Anterior cingulate cortex (tissue), 58 donors: ENCODE data around the gene TMEM45B.
"Not testable (repeated sequence)": the region's sequence is repeated elsewhere in the genome, so short reads cannot be mapped to it uniquely, and the experiment has no call there.

Experiments used
- DNase-seq, 58 donors: peaks; one replicate each; lab custom pipeline; 2025; lab: John Stamatoyannopoulos, UW

Gene TMEM45B

DNA sequence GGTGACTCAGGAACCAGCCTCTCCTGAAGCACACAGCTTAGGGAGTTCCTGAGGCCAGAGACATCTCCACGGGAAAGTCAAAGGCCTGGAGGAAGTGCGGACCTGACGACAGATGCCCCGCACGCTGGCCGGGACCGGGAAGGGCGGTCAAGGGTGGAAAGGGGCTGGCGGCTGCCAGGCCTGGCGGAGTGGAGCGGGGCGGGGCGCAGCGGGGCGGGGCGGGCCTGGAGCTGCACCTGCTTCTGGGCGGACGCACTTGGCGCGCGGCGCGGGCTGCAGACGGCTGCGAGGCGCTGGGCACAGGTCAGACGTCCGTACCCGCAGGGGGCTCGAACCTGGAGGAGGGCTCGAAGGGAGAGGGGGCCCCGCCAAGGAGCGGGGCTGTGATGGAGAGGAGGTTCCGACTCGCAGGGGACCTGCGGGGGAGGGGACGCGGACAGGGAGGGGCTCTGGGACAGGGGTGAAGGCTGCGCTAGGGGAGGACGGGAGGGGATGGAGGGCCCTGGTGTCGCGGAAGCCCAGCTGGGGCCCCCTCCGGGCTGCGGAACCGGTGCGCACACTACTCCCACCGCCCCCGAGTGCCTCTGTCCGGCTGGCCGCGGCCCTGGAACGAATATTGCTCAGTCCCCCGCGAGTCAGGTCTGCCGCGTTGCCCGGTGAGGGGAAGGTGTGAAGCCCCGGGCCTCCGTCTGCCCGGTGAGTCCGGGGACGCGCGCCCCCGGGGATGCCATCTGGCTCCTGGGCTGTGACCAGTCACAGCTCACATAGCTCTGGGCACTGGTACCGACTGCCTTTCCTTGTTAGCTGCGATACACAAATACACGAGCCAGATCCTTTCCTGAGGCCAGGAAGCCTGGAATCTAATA lies at the start of gene TMEM45B:
Gene TMEM45B (plus strand): TSS at position 253 of the 866 bp plus-strand sequence. CDS start 36,635 bp downstream, outside the sequence.
- DNase-seq = no peak

DNA sequence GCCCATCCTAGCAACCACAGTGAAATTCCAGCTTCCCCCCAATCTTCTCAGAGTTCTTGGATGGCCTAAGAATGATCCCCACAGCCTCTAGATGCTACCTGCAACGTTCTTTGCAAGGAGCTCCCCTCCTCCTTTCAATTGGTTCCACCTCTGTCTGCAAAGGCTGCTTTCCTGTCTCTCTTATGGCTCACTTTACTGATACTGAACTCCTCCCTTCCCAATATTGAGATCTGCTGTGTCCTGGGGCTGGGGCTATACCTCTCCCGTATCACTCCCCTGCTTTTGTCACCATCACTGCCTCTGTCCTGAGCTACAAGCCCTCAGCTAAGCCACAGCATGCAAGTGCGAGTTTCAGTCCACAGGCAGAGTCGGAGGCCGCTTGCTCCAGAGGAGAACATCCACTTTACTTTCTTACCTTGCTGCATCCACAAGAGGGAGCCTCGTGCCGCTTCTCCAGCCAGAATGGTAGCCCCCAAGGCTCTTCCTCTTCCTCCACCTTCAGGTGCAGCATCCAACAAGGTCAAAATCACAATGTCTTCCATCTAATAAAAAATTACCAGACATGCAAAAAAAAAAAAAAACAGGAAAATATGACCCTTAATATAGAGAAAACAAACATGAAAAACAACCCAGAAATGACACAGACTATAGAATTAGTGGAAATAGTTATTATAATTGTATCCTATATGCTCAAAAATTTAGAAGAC lies 48.6 kb upstream of the TMEM45B start:
- DNase-seq = no peak

DNA sequence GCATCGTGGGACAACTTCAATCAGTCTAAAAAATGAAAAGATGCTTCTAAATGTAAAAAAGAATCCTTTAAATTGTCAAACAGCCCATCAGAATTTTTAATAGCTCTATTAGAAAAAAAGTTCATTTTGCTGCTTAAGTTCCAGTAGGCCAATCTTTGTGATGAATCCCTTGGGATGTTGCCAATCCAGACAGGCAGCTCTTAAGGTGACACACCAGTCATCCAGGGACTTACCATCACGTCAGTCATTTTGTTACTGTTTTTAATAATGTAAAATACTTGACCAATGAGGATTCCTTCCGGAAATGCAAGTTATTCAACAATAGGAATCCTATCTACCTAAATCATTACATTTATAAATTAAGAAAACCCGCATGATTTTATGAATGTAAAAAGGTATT lies 47.8 kb upstream of the TMEM45B start:
- DNase-seq = no peak

DNA sequence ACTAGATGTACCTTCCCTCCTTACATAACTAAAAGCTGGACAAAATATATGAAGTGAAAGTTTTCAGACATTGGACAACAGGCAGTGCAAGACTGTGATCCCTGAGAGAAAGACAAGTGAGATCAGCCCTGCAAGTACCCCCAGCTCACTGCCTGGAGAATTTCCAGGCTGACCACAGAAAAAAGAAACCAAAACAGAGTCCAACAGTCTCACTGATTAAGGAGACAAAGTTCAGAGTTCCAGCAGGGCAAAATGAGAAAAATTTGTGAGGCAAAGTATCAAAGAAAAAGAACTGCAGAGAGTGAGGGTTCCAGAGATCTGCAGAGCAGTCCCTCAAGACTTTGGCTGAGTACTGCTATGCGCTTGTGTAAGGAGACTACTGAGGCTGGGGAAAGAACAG lies 47.3 kb upstream of the TMEM45B start:
- DNase-seq = no peak

DNA sequence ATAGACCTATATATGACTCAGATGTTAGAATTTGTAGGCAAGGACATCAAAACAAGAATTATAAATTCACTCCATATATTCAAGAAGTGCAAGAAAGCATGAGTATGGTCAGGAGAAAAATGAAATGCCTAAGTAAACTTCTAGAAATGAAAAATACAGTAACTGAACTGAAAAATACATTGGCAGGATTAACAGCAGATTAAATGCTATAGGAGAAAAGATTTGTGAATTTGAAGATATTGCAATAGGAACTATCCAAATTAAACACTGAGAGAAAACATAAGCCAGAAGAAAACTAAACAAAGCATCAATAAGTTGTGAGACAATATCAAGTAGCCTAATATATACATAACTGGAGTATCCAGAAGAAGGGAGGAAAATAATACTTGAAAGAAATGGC lies 46.6 kb upstream of the TMEM45B start:
- DNase-seq = no peak

DNA sequence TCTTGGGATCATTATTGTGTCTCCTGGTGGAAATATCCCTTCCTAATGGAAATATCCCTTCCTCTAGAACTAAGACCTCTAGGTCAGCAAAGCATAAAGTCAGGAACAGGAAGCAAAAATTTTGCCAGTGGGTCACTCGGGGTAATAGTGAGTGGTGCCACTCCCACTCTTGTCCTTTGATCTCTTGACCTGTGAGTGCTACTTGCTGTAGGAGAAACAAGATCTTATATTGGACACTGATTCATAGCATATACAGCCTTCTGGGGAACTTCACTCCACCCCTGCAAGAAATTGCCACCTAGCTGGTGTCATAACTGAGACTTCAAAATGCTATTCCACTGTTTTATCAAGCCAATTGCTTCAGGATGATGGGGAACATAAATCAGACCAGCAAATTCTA lies 44.7 kb upstream of the TMEM45B start:
- DNase-seq = no peak

DNA sequence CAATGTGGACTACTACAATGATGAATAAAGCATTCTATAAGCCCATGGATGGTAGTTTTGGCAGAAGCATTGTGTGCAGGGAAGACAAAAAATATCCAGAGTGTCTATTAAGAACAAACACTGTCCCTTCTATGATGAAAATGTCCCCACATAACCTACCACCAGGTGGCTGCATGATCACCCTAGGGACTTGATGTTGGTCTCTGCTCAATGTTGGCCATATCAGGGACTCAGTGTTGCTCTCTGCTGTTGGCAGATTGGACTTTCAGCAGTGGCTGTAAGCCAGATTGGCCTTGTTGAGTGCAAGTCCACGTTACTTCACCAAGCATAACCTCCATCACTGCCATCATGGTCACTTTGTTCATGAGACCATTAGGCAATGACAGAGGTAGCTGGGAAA lies 44.2 kb upstream of the TMEM45B start:
- not testable (repeated sequence) for DNase-seq

DNA sequence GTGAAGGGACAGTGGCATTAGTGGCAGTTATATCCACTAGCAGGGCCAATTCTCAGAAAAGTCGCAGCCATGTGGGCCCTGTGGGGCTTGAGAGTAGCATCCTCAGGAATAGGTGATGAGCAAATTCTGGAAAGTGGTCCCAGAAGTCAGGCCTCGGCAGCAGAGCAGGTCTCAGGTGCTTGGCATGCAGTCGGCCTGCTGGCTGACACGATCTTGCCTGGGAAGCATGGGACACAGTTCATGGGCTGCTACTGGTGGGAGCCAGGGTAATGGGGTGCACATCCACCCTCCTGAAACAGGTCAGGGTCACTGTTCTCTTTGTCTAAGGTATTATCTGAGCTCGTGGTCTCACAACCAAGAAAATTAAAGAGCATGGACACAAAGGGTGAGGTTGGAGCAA lies 36.8 kb upstream of the TMEM45B start:
- DNase-seq = no peak

DNA sequence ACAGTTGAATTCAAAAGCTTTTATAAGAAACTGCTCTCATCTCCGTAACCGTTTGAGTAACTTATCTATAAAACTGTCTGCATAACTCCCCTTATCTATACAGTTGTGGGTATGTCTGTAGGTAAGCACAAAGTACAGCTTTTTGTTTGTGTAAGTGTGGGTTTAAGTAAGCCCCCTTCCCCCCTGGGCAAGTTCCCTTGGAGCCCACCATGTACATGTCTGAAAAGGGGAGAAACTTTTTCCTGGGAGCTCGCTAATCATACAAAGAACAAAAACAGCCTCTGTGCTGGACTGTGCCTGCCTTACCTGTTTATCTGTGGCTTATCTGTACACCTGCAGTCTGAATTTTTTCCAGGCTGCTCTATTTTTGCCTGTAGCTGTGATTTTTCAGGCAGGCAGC lies 36.3 kb upstream of the TMEM45B start:
- DNase-seq = no peak

DNA sequence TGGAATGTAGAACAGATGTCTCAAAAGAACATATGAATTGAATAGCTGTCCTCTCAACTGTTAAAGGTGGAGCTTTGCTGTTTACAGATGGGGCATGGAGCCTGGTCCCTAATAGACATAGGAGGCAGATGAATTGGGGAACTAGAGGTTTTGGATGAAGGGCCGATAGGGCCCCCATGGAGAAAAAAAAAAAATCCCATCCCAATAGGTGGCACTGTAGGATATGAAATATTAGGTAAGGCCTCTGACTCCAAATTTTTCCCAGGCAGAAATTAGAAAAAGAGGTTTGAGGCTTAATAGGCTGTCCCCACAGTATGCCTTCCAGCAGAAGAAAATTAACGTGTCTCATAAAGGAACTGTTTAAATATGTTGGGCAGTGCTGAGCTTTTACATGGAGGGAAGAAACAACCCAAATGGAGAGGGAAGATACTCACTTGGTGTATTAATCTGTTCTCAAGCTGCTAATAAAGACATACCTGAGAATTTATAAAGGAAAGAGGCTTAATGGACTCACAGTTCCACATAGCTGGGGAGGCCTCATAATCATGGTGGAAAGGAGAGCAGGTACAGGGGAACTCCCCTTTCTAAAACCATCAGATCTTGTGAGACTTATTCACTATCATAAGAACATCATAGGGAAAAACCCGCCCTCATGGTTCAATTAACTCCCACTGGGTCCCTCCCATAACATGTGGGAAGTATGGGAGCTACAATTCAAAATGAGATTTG lies 30.1 kb upstream of the TMEM45B start:
- no peak for DNase-seq

DNA sequence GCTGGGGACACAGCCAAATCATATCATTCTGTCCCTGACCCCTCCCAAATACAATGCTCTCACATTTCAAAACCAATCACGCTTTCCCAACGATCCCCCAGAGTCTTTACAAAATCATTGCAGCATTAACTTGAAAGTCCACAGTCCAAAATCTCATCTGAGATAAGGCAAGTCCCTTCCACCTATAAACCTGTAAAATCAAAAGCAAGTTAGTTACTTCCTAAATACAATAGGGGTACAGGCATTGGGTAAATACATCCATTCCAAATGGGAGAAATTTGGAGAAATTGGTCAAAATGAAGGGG lies 29.6 kb upstream of the TMEM45B start:
- not testable (repeated sequence) for DNase-seq

DNA sequence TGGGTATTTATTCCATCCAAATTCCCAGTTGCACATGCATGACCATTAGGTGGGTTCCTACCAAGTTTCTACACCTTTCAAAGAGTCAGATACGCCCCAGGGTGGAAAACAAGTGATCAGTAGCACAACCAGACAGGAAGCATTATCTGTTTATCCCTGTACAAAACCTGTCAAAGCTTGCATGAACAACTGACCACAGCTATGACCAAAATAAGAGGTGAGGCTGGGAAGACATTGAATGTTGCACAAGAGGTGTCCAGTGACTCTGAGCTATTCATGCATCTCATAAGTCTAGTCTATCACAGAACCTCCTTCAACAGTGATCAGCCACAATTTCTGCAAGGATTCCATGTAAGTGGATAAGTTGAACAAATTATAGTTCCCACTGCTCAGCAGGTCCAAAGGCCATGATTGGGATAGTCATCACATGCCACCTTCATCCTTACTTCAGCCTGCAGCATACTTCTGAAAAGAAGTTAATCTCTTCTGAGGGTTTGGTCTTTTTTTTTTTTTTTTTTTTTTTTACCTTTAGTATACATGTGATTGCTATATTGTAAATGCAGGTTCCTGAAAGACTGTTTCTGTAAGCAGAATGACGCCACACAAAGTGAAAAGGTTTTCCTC lies 28.0 kb upstream of the TMEM45B start:
- DNase-seq = no peak

DNA sequence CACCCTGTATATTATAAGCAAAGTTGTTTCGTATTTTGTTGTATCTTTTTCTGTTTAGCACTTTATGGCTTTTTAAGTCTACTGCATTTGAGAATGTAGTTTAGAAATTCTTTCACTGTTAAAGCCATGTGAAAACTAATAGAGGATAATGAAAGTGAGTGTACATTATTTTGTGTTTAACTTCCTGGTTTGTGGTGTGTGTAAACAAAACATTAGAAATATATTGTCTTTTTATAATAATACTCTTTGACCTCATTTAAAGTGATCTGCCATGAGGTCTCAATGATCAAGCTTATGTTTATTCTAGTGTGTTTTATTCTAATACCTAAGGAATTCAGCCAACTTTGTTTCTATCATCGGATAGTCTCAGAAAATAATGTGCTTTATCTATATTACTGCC lies 27.4 kb upstream of the TMEM45B start:
- no peak for DNase-seq

DNA sequence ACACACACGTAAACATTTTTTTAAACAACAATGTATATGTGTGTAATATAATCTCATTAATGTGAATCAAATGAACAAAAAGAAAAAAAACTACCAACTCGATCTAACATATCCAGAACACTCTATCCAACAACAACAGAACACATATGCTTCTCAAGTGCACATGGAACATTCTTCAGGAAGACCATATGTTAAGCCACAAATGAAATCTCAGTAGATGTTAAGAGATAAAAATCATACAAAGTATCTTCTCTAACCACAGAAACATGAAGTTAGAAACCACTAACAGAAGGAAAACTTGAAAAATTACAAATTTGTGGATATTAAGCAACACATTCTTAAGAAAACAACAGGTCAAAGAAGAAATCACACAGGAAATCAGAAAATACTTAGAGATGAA lies 25.5 kb upstream of the TMEM45B start:
- DNase-seq = no peak

DNA sequence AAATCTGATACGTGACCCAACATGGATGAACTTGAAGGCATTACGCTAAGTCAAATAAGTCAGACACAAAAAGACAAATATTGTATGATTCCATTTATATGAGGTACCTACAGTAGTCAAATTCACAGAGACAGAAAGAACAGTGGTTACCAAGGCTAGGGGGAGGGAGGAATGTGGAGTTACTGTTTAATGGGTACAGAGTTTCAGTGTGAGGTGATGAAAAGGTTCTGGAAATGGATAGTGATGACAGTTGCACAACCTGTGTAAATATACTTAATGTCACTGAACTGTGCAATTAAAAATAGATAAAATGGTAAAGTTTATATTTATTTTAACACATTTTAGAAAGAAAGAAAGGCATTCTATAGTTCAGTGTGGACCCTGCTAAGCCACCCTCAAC lies 24.1 kb upstream of the TMEM45B start:
- no peak for DNase-seq

DNA sequence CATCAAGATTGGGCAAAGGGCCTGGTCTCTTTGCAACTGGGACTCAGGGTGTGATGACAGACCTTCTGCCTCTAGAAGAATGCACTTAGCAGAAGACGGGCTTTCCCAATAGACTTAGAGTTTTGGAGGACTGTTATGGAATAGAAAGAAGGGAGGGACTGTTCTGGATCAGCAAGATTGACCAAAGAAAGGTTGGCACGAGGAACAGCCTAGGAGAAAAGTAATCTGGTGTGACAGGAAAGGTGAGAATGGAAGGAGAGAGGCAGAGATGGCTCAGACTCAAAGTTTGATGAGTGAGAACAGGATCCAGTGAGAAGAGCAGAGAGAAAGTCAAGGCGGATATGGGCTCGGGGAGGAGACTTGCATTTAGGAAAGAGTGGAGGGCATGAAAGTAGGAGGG lies 23.0 kb upstream of the TMEM45B start:
- DNase-seq = no peak

DNA sequence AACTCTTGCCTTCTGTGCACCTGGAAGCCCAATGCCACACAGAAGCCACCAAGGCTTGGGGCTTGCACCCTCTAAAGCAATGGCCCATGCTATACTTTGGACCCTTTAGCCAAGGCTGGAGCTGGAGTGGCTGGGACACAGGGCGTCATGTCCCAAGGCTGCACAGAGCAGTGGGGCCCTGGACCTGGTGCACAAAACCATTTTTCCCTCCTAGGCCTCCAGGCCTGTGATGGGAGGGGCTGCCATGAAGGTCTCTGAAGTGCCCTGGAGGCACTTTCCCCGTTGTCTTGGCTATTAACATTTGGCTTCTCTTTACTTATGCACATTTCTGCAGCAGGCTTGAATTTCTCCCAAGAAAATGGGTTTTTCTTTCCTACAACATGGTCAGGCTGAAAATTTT lies 20.6 kb upstream of the TMEM45B start:
- DNase-seq = no peak

DNA sequence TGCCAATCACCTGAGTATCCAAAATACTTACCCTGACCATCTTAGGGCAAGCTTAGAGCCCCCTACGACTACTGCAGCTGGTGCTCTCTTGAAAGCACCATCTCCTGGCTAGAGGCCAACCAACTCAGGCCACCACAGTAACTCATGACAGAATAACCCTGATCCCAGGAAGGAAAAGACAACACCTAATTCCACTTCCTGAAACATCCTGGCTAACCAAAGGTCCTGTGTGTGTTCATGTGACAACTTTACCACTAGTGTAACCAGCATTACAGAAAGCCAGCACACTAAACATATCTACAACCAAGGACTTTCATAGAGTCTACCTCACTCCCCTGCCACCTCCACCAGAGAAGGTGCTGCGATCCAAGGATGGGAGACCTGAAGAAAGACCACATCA lies 17.4 kb upstream of the TMEM45B start:
- DNase-seq = no peak

DNA sequence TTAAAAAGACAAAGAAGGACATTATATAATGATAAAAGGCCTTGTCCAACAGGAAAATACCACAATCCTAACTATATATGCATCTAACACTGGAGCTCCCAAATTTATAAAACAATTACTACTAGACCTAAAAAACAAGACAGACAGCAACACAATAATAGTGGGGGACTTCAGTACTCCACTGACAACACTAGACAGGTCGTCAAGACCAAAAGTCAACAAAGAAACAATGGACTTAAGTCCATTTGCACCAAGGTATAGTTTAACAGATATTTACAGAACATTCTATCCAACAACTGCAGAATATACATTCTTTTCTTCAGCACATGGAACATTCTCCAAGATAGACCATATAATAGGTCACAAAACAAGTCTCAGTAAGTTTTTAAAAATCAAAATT lies 15.5 kb upstream of the TMEM45B start:
- DNase-seq = not testable (repeated sequence)

DNA sequence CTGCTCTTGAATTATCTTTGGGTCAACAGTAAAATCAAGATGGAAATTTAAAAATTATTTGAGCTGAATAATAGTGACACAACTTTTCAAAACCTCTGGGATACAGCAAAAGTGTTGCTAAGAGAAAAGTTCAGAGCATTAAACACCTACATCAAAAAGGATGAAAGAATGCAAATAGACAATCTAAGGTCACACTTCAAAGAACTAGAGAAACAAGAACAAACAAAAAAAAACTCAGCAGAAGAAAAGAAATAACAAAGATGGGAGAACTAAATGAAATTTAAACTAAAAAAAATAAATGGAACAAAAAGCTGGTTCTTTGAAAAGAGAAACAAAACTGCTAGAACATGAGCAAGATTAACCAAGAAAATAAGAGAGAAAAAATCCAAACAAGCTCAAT lies 15.0 kb upstream of the TMEM45B start:
- DNase-seq = no peak

DNA sequence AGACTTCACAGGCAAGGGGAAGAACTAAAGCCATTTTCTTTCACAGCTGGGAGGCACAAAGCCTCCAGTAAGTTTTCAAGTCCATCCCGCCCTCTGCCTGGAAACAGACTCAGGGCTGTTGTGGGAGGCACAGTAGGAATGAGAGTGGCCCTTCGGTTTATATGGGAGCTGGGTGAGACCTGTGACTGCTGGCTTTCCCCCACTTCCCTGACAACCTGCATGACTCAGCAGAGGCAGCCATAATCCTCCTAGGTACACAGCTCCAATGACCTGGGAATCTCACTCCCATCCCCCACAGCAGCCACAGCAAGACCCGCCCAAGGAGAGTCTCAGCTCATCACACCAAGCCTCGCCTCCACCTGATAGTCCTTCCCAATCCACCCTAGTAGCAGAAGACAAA lies 12.1 kb upstream of the TMEM45B start:
- DNase-seq = no peak
